ENCODE data around the gene ZNF277.
A peak's percentile ranks its signal among the peaks of the same experiment; 100 is the strongest.

DNA sequence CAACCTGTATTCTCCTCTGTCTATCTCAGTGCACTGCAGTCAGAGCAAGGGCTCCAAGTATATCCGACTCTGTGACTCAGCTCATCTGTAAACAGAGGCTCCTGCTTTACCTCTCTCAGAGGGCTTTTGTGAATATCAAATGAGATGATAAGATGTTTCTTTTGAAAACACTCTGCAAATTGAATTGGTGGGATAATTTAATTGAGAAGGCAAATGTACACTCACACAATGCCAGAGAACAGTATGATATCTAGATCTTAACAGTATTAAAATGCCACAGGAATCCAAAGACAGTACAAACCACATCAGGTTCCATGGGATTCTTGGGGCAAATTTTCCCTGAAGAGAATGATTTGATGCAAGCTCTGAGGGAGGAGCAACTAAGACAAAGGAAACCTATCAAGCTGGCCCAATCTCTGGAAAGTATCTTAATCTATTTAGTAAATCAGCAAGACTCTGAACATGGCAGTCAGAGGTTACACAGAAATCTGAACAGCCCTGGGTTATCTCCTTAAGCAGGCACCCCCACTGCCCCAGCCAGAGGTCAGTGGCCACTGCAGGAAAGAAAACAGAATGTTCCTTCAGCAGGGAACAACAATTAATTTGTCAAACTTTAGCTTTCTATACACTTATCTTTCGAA is 46.2 kb upstream of the ZNF277 start:
- TF ChIP-seq, protein P1, sequence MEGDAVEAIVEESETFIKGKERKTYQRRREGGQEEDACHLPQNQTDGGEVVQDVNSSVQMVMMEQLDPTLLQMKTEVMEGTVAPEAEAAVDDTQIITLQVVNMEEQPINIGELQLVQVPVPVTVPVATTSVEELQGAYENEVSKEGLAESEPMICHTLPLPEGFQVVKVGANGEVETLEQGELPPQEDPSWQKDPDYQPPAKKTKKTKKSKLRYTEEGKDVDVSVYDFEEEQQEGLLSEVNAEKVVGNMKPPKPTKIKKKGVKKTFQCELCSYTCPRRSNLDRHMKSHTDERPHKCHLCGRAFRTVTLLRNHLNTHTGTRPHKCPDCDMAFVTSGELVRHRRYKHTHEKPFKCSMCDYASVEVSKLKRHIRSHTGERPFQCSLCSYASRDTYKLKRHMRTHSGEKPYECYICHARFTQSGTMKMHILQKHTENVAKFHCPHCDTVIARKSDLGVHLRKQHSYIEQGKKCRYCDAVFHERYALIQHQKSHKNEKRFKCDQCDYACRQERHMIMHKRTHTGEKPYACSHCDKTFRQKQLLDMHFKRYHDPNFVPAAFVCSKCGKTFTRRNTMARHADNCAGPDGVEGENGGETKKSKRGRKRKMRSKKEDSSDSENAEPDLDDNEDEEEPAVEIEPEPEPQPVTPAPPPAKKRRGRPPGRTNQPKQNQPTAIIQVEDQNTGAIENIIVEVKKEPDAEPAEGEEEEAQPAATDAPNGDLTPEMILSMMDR (IDR thresholded peaks at IDR 0.05; ENCODE audit: extremely low read depth in 1 of 2, insufficient read depth in 1 of 2, low read depth in 1 of 2, low read length in 2 of 2): no peak
- TF ChIP-seq POLR2AphosphoS5 (IDR thresholded peaks at IDR 0.05; ENCODE audit: insufficient read depth, low read depth, low read length): peak; percentile 67
- peak; percentile 77 for TF ChIP-seq POLR2A (IDR thresholded peaks at IDR 0.05; ENCODE audit: low read depth, low read length)
- TF ChIP-seq MYC (IDR thresholded peaks at IDR 0.05; ENCODE audit: low read depth, low read length): no peak
- TF ChIP-seq, protein P2, sequence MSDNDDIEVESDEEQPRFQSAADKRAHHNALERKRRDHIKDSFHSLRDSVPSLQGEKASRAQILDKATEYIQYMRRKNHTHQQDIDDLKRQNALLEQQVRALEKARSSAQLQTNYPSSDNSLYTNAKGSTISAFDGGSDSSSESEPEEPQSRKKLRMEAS (IDR thresholded peaks at IDR 0.05; ENCODE audit: insufficient read depth, insufficient read length): no peak
- no peak for TF ChIP-seq JUN (IDR thresholded peaks at IDR 0.05; ENCODE audit: borderline replicate concordance, insufficient read depth, insufficient read length, low read depth)

Data from endothelial cell of umbilical vein (primary cell).